T-helper 1 cell treated with Interleukin-12 subunit alpha and Interleukin-12 subunit beta and Interleukin-4 antibody, amounts not matched to agents 30 μg/mL and 1 μg/mL, for 36 hours (primary cell): ENCODE data around the gene PACRG.

Experiments used
- H3K27ac Mint-ChIP-seq: one replicate; pipeline ENCODE4 v1.8.0; 2021; ENCODE audit warnings: mild to moderate bottlenecking, mixed read lengths
- H3K27me3 Mint-ChIP-seq: one replicate; pipeline ENCODE4 v1.8.0; 2021; ENCODE audit warnings: low read depth, mixed read lengths
- H3K36me3 Mint-ChIP-seq: one replicate; pipeline ENCODE4 v1.8.0; 2021; ENCODE audit warnings: low read depth, mixed read lengths
- H3K4me1 Mint-ChIP-seq: one replicate; pipeline ENCODE4 v1.8.0; 2021; ENCODE audit warnings: low read depth, mixed read lengths
- H3K4me3 Mint-ChIP-seq: one replicate; pipeline ENCODE4 v1.8.0; 2021; ENCODE audit warnings: mild to moderate bottlenecking, moderate library complexity, mixed read lengths
- H3K9me3 Mint-ChIP-seq: one replicate; pipeline ENCODE4 v1.8.0; 2021; ENCODE audit warnings: mixed read lengths

Gene PACRG

GRCh38 chr6:162941128-162941527 is 213.4 kb downstream of the PACRG start:
- Mint-ChIP-seq H3K4me3 (no peak overlapping the region), H3K9me3 (peaks cover 33% of the 10 kb centered on the region), H3K27ac (no peak overlapping the region), H3K27me3 (no peaks in the 10 kb centered on the region), H3K4me1 (no peaks in the 10 kb centered on the region), H3K36me3 (no peaks in the 10 kb centered on the region)

DNA sequence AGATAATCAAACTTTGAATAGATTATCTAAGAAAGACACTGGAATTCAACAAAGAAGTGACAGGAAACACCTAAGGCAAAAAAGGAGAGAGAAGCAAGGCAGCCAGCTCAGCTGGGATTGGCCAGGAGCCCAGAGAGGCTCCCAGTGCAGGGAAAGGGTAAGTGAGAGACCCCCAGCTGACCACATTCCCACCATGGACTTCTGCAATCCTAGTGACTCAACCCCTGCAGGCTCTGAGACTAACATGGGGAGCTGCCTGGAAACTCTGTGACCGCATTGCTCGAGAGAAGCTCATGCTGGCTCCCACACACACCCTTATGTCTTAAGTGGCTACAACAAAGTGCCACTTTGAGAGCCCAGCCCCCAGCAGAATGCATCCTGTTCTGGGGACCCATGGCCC is 215.1 kb downstream of the PACRG start:
- H3K36me3 Mint-ChIP-seq, result no peaks in the 10 kb centered on the region
- no peaks in the 10 kb centered on the region for H3K4me1 Mint-ChIP-seq
- no peaks in the 10 kb centered on the region for H3K27me3 Mint-ChIP-seq
- no peak overlapping the region for H3K27ac Mint-ChIP-seq
- no peak overlapping the region for H3K4me3 Mint-ChIP-seq
- H3K9me3 Mint-ChIP-seq, result peaks cover 33% of the 10 kb centered on the region

DNA sequence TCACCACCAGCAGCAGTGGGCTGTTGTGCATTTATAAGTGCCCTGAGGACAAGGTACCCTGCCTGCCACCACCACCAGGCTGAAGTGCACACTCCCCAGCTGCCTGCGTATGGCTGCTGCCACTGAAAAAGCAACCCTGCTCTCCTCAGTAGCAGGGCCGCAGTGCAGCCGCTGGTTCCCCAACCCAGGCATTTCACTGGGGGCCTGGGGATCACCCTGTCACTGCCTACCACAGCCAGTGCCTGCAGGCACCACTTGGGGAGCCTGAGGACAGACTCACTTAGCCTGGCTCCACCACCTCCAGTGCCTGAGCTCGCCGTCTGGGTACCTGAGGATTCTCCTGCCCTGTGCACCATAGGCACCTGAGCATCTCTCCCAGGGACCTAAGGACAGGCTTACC is 215.6 kb downstream of the PACRG start:
- Mint-ChIP-seq H3K27me3 (no peaks in the 10 kb centered on the region), H3K4me3 (no peak overlapping the region), H3K4me1 (no peaks in the 10 kb centered on the region), H3K36me3 (no peaks in the 10 kb centered on the region), H3K27ac (no peak overlapping the region), H3K9me3 (peaks cover 29% of the 10 kb centered on the region)

GRCh38 chr6:162951164-162951743 is 223.5 kb downstream of the PACRG start:
- Mint-ChIP-seq H3K27me3 (no peaks in the 10 kb centered on the region), H3K36me3 (no peaks in the 10 kb centered on the region), H3K4me1 (no peaks in the 10 kb centered on the region), H3K27ac (no peak overlapping the region), H3K4me3 (no peak overlapping the region), H3K9me3 (peaks cover 4% of the 10 kb centered on the region)

GRCh38 chr6:162952423-162952822 is 224.6 kb downstream of the PACRG start:
- H3K9me3 Mint-ChIP-seq, result peaks cover 4% of the 10 kb centered on the region
- H3K4me3 Mint-ChIP-seq, result no peak overlapping the region
- no peak overlapping the region for H3K27ac Mint-ChIP-seq
- no peaks in the 10 kb centered on the region for H3K4me1 Mint-ChIP-seq
- no peaks in the 10 kb centered on the region for H3K27me3 Mint-ChIP-seq
- H3K36me3 Mint-ChIP-seq, result no peaks in the 10 kb centered on the region

GRCh38 chr6:162957062-162957461 is 229.3 kb downstream of the PACRG start:
- Mint-ChIP-seq H3K36me3 (no peaks in the 10 kb centered on the region), H3K27ac (no peak overlapping the region), H3K27me3 (no peaks in the 10 kb centered on the region), H3K9me3 (peaks cover 4% of the 10 kb centered on the region), H3K4me3 (no peak overlapping the region), H3K4me1 (no peaks in the 10 kb centered on the region)

- H3K27me3 Mint-ChIP-seq, result no peaks in the 10 kb centered on the region
- no peaks in the 10 kb centered on the region for H3K36me3 Mint-ChIP-seq
- H3K9me3 Mint-ChIP-seq, result peaks cover 4% of the 10 kb centered on the region
- H3K4me3 Mint-ChIP-seq, result no peak overlapping the region
- H3K4me1 Mint-ChIP-seq, result no peaks in the 10 kb centered on the region
- H3K27ac Mint-ChIP-seq, result no peak overlapping the region
These were observed 233.1 kb downstream of the PACRG start for GRCh38 chr6:162960679-162961457.

DNA sequence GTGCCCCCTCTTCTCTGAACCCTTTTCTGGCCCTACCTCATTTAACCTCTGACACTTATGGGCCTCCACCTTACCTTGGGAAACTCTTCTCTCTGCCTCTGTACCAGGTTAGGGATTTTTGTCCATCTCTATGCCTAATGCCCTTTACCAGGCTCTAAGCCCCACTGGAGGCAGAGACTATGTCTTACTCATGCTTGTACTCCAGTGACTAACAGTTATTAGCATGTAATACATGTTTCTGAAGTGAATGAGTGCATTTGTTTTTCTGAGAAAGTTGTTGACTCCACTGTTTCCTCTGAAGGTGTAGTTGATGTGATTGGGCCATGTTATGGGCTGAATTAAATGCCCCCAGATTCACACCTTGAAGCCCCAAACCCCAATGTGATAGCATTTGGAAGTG is 234.3 kb downstream of the PACRG start:
- H3K9me3 Mint-ChIP-seq, result peaks cover 8% of the 10 kb centered on the region
- no peak overlapping the region for H3K4me3 Mint-ChIP-seq
- H3K27ac Mint-ChIP-seq, result no peak overlapping the region
- no peaks in the 10 kb centered on the region for H3K27me3 Mint-ChIP-seq
- no peaks in the 10 kb centered on the region for H3K36me3 Mint-ChIP-seq
- H3K4me1 Mint-ChIP-seq, result no peaks in the 10 kb centered on the region

DNA sequence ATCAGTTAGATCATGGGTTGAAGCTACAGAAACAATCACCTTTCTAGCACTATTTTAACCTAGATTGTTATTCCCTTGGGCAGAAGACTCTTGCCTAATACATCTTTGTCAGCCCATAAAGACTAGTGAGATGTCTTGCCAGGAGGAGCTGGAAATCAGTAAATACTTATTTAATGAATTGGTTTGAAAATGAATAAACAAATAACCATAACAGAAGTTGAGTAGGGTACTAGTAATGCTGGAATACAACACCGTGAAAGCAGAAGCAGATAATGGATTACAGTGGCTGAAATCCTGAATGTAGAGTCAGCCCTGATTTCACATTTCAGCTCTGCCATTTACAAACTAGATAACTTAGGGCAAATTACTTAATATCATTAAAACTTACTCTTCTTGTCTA is 236.1 kb downstream of the PACRG start:
- H3K9me3 Mint-ChIP-seq, result peaks cover 14% of the 10 kb centered on the region
- H3K27me3 Mint-ChIP-seq, result no peaks in the 10 kb centered on the region

DNA sequence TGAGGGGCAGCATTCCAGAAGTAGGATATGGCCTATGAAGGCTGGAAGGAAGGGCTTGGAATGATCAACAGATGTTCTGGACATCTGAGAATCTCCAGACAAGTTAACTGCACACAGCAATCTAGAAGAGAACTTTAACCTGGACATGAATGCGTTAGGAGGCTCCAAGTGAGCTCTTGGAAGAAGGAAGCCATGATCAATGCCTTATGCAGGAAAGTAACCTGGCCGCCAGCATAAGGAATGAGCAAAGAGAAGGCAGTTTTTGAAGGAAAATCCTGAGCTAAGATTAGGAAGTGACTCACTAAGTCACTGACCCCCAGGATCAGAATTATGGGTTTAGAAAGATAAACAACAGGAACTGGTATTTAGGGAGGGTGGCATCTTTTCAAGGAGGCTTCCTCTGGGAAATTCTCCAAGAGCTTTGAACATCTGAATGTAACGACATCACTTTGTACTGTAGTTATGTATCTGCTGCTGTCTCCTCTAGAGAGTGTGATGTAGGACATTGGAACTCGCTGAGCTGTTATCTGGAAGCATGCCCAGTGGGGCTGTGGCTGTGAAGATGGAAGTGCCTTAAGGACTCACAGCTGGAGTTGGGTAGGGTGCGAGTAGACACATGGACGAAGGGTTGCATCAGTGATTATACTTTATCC is 236.8 kb downstream of the PACRG start:
- Mint-ChIP-seq H3K36me3 (no peaks in the 10 kb centered on the region), H3K27me3 (no peaks in the 10 kb centered on the region), H3K27ac (no peak overlapping the region), H3K9me3 (peaks cover 21% of the 10 kb centered on the region), H3K4me1 (no peaks in the 10 kb centered on the region), H3K4me3 (no peak overlapping the region)

More for the DNA sequence above, 236.1 kb downstream of the PACRG start:
- Mint-ChIP-seq H3K4me1 (no peaks in the 10 kb centered on the region), H3K27ac (no peak overlapping the region), H3K4me3 (no peak overlapping the region), H3K36me3 (no peaks in the 10 kb centered on the region)

DNA sequence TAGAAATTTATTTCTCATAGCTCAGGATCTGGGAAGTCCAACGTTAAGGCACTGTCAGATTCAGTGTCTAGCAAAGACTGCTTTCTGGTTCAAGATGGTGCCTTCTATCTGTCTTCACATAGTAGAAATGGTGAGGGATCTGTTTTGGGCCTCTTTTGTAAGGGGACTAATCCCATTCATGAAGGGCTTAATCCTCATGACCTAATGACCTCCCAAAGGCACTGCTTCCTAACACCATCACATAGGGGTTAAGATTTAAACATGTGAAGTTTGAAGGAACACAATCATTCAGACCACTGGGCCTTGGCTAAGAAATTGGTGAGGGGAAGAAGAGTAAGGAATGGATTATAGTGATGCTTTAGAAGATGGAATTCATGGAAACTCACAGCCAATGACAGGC is 237.6 kb downstream of the PACRG start:
- H3K9me3 Mint-ChIP-seq, result peaks cover 23% of the 10 kb centered on the region
- H3K27ac Mint-ChIP-seq, result no peak overlapping the region
- no peaks in the 10 kb centered on the region for H3K27me3 Mint-ChIP-seq
- H3K36me3 Mint-ChIP-seq, result no peaks in the 10 kb centered on the region
- no peak overlapping the region for H3K4me3 Mint-ChIP-seq
- no peaks in the 10 kb centered on the region for H3K4me1 Mint-ChIP-seq

DNA sequence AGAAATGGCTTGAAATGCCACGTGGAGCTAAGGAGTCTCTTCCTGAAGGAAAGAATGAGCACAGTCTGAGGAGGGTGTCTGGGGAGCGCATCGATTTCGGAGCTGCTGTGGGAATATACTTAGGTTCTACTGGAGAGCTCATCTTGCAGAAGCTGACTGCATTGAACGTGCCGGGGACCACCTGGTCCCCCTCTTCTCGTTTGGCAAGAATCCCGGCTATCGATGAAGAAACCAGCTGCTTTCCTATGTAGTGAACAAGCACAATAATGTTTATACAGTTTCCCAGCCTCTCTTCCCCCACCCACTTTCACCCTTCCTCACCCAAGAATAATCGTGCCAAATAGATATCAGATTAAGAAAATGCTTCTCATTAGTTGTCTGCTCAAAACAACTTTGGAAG is 242.5 kb downstream of the PACRG start:
- H3K27me3 Mint-ChIP-seq, result no peaks in the 10 kb centered on the region
- peaks cover 35% of the 10 kb centered on the region for H3K9me3 Mint-ChIP-seq
- H3K36me3 Mint-ChIP-seq, result no peaks in the 10 kb centered on the region
- H3K27ac Mint-ChIP-seq, result no peak overlapping the region
- H3K4me1 Mint-ChIP-seq, result no peaks in the 10 kb centered on the region
- no peak overlapping the region for H3K4me3 Mint-ChIP-seq

DNA sequence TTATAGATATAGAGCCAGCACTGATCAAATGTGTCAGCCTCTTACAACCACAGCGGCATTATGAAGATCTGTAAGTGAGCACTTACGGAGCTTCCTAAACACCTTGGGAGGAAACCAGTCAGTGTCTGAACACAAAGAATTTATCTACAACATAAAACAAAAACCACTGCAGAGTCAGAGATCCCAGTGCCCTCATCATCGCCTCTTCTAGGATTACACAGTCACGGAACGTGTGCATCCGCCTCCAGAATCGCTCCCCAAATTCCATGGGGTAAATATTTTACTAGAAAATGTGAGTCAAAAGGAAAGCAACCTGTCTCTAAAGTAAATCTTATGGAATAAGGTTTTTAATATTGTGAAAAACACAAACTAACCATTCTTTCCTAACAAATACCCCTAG is 243.6 kb downstream of the PACRG start:
- H3K9me3 Mint-ChIP-seq, result peaks cover 30% of the 10 kb centered on the region
- H3K4me3 Mint-ChIP-seq, result no peak overlapping the region

GRCh38 chr6:162973151-162973872 is 245.5 kb downstream of the PACRG start:
- H3K4me1 Mint-ChIP-seq, result no peaks in the 10 kb centered on the region
- no peaks in the 10 kb centered on the region for H3K27me3 Mint-ChIP-seq
- no peaks in the 10 kb centered on the region for H3K36me3 Mint-ChIP-seq
- H3K27ac Mint-ChIP-seq, result no peak overlapping the region
- H3K4me3 Mint-ChIP-seq, result no peak overlapping the region
- peaks cover 26% of the 10 kb centered on the region for H3K9me3 Mint-ChIP-seq

More for the DNA sequence above, 243.6 kb downstream of the PACRG start:
- Mint-ChIP-seq H3K27ac (no peak overlapping the region), H3K27me3 (no peaks in the 10 kb centered on the region), H3K4me1 (no peaks in the 10 kb centered on the region), H3K36me3 (no peaks in the 10 kb centered on the region)
